GM21737 (cell line): Measurements from ENCODE around the gene CTNNA2.

ENCODE experiments used
- ATAC-seq: cut with Tn5 transposase; IDR thresholded peaks from one replicate; pipeline ENCODE4 v1.9.1; 2021; ENCODE audit warnings: mild to moderate bottlenecking, moderate library complexity; ENCODE audit not compliant: unreplicated experiment

Gene CTNNA2

DNA sequence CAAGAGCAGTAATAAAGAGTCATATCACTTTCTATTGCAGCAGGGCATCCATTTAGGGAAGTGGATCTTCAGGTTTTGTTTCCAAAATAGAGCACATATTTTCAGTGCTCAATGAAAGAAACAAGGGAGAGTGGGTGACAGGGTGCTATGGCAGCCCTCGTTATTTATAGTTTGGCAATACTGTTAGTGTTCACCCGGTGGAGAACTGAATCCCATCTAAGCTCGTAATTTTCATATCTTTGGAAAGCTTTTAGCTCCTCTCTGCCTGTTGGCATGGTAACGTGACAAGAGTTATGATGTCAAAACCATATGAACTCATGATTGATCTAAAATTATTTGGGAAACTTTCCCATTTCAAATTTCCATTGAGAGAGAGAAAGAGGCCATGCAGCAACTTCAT lies 459.8 kb downstream of the CTNNA2 start:
- no peak for ATAC-seq

DNA sequence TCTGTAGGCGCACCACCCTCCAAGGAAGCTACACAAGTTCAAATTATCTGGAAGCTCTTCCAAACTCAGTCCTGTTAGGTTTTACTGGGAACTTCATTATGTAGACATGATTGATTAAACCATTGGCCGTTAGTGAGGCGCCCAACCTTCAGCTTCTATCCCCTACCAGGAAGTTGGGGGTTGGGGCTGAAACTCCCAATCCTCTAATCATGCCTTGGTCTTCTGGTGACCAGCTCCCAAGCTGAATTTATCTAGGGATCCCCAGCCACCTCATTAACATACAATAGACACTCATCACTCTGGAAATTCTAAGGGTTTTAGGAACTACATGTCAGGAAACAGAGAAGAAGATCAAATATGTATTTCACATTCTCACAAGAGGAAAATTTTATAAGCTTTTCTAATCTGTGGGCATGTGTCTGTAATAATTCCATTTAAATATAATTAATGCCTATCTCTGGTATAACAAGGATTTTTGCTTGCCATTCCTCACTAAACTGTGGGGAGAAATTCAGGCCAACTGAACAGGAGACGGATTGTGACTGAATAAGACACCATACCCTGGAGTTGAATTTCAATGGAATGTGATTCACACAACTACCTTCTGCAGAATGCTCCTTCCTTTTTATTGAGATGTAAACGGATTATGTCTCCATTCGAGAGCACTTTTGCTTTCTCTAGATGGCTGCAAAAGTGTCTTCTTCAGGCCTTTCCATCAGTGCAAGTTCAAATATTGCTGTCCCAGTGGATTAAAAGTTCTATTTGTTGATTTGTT lies 463.1 kb downstream of the CTNNA2 start:
- no peak for ATAC-seq

DNA sequence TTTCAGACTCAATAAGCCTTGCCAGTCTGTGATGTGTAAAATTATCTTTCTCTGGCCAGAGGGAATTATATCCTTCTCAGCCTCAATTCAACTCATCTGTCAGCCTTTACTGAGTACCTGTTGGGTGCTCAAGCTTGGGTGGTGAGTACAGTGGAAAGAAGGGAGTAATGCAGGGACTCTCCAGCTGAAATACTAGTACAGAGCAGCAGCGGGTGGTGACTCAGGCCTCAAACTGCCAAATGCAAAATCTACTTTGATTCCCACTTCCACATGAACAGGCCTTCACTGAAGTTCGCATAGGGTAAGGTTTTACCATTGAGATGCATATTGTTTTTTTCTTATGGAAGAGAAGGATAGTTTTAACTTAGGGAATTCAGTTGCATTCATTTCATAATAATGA lies 464.9 kb downstream of the CTNNA2 start:
- no peak for ATAC-seq

DNA sequence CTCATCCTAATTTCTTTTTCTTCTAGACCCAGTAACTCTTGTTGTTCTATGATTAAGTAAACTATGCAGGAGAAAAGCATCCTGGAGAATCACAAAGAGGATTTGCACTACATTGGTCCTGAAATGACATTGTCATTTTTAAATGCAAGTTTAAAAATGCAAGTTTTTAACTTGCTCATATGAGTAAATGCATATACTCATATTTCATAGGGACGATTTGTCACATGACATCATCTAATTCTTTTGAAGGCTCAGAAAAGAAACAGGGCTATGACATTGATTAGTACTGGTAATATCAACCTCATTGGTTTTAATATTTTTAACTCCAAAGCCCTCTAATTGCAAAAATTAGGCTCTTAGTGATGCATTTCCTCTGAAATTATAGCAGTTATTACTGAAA lies 467.3 kb downstream of the CTNNA2 start:
- no peak for ATAC-seq

DNA sequence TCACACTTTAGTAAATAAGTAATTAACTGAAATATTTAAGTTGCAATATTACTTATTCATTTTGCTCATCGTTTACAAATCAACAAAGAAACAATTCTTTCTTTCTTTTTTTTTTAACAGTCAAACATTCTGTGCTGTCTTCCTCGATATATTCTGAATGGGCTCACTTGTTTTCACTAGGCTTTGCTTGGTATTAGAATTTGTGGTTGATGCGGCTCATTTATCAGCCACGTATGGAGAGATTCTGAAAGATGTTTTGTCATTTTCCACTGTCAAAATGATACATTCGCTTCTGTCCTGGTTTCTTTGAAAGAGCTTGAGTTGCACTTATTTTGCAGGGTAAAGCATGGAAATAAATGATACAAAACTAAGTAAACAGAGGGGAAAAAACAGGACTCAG lies 468.0 kb downstream of the CTNNA2 start:
- ATAC-seq, result no peak

DNA sequence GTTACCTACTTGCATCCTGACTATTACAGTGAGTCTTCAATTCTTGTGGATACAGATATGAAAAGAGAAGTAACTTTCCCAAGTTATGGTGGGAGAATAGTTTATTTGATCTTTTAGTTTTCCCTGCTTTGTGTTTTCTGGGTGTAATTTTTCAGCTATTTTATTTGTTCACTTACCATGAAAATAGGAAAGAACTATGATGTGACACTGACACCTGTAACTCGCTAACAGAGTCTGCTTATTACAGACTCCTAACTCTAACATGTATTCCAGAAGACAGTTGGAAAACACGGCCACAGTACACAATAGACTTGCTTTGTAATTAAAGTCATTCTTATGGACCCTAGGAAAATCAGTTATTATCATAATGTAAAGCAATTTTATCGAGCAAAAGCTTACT lies 468.5 kb downstream of the CTNNA2 start:
- no peak for ATAC-seq

DNA sequence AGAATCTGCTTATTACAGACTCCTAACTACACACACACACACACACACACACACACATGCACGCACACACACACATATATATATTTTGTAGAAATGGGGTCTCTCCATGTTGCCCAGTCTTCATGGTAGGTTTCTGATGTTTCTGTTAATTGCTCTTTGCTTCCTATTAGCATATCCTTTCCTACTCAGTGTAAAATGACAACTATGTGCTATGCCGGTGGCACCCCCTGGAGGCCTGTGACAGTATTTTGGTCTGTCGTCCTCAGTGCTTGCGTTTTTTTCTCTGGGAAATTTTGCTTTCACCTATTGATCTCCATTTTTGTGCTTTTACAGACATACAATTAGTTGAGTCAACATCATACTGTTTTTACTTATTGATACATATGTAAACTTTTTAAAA lies 469.6 kb downstream of the CTNNA2 start:
- ATAC-seq, result no peak

DNA sequence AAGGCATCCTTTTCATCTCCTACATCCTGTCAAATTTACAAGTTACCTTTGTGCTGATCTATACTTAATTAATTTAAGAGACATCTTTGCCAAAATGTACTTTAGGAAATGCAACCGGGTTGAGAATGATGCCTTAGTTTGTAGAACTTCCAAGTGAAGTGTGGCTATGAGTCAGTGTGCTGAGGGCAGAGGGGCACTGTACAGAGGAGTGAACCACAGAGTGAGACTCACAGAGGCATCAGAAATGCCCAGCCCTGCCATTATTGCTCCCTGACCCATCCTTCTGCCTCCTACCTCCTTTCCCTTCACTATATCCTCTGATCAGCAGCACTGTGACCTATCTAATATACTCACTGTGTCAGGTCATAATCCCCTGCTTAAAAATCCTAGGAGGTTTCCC lies 471.6 kb downstream of the CTNNA2 start:
- ATAC-seq, result no peak

DNA sequence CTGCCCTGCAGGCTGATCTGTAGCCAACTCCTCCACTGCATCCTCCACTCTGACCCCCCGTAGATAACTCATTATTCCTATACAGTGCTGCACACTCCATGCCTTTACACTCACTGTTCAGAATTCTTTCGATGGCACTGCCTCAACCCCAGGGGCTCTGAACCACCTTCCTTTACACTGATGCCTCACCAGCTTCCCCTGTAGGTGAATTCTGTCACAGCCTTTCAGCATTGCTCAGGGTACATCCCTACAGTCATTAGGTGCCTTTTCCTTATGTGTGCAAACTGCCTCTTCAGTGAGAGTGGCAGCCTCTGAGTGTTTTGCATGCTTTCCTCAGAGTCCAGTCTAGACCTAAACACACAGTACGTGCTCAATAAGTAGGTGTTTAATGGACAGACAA lies 472.3 kb downstream of the CTNNA2 start:
- ATAC-seq, result no peak

DNA sequence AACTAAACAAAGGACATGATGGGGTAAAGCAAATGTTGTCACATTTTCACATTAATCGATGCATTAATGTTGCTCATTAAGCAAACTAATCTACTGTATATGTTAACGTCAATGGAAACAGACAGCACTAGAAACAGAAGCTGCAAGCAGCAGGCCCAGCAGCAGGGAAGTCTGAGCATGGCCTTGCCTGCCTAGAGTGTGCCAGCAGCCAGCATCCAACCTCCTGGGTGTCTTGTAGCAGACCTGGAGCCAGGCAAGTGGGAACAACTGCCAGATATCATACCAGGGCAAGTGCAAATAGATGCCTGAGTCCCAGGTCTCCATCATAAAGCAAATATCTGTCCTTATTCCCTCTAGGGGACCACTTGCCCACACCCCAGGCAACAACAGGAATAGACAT lies 472.7 kb downstream of the CTNNA2 start:
- no peak for ATAC-seq

DNA sequence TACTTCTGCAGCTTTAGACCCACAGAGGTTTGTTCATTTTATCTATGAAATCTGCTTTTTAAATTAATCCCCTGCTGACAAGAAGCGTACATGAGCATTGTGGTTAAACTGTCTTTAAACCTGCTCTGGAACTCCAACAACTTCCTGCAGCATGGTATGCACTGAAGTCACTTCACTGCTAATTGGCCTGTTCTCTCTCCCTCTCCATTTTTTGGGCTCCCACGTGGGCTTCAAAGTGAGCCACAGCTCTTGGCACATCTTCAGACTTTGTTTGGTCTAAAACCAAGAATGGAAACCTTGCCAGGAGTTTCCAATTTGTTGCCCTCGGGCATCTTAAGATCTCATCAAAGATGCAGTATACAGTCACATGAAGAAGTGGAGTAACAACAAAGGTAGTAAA lies 480.3 kb downstream of the CTNNA2 start:
- ATAC-seq, result no peak

DNA sequence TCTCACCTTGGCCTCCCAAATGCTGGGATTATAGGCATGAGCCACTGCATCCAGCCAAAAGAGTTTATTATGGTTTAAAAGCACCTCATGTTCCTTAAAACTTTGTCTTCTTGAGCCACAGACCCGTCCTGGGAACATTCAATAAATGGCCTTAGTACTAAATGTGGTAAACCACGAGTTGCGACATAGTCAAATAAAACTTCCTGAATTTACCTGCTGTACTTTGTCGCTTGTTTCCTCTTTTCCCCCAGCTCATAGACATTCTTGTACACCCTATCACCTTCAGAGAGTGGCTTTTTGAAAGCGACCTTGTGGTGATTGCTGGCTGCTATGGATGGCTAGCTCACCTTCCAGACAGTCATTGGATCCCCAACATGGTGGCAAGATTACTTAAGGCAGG lies 481.3 kb downstream of the CTNNA2 start:
- no peak for ATAC-seq

DNA sequence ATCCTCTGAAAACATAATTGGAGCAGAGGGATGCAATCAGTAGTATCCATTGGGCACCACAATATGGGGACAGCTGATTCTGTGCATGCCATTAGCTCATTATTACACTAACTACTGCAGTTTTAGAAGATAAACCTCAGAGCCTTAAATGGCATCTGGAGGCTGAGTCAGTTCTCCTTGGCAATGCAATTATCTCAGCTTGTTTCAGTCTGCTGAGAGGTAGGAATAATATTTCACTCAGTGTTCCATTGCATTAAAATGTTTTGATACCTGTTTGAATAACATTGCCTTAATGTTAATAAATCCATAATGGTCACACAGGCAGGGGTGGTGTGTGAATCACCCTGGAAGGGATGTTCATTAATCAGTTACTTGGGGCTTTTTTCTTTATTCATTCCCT lies 482.1 kb downstream of the CTNNA2 start:
- ATAC-seq, result no peak

DNA sequence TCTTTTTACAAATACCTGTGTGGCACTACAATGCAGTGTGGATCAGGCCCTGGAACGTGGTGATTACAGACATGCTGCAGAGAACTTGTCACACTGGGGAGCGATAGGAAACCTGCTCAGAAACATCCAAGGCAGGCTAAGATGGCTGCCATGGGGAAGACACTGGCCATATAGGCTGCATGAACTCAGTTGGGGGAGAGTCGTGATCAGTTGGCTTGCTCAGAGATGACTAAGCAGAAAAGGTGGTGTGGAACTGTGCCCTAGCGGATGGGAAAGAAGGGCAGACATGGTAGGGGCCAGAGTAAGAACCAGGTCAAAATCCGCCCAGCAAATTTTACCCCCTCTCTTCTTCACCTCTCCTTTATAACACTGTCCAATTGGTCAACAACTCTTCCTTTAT lies 483.9 kb downstream of the CTNNA2 start:
- no peak for ATAC-seq

DNA sequence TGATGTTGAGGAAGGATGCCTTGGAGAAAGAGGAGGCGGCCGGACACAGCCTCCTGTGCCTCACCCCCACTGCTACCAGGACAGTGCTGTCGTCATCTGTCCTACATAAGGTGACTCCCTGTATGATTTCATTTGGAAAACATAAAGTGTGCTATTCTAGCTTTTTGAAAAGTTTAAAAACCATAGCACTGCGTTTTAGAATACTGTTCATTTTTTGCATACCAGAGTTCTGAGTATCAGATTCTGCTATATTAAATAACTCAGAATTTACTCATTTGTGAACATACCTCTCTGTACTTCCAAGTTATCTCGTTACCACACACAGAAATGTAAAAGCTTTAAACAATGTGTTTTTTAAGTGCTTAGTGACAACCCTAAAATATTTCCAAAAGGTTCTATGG lies 488.9 kb downstream of the CTNNA2 start:
- no peak for ATAC-seq

DNA sequence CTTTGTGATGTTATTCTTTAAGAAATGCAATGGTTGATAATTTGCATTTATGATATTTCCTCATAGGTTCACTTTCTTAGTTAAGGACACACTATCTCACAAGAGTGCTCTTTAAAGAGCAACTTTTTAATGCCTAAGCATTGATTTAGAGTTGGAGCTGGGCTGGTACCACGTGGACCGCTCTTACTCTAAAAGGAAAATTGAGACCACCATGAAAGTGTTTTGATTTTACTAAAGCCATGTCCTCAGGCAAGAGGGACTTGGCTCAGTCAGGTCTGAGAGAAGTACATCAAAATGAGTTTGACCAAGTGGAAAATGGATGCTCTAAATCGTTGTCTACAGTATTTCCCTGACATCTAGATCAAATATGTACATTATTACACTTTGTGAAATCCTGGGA lies 489.3 kb downstream of the CTNNA2 start:
- ATAC-seq, result no peak

DNA sequence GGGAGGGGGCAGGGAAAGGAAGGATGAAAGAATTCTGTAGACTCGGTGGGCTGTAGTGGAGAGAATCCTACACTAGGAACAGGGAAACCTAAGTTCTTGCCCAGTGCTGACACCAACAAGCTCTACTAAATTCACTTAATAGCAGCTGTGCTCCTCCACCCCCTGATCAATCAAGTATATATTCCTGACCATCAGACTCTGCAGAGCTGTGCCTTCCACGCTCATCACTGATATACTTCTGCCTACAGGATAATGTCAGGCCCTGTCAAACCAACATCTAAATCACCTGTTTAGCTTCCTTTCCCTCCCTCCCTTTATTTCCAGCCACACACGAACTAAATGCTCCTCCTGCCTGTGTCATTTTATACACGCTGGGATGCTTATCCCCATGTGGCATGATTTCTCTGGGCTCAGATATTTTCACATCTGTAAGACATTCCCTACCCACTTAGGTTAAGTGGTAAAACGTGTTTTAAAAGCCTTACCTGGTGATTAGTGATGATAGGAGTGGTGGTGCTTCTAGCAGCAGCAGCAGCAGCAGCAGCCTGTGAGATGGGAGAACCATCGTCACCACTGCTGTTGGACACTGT lies 489.8 kb downstream of the CTNNA2 start:
- ATAC-seq, result no peak

DNA sequence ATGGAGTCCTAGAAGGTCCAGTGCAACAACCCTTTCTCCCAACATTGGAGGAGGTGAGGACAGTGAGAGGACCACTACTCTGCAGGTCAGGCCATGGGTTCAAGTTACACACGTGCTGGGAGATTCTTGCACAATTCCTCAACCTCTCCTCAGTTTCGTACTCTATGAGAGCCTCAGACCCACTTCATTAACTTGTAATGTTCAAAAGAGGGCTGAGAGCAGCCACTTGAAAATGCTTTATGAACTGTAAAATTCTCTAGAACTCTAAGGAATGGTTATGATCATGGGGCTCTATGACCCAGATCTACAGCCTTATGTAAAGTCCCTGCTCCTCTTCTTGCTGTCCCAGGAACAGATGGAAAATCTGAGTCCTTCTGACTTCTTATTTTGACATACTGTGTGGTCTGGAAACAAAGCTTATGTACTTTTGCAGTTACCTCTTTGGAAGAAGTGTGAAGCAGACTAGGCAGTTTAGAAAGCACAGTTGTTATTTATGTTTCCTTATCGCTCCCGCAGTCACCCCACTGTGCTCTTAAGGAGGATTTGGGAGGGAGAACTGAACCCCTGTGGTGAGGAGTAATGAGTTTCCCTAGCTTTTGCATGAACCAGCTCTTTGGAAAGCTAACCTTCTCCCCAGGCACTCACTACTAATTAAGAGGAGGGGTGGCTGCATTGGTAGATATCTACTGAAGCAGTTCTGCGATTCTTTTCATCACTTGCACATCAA lies 495.1 kb downstream of the CTNNA2 start:
- no peak for ATAC-seq

DNA sequence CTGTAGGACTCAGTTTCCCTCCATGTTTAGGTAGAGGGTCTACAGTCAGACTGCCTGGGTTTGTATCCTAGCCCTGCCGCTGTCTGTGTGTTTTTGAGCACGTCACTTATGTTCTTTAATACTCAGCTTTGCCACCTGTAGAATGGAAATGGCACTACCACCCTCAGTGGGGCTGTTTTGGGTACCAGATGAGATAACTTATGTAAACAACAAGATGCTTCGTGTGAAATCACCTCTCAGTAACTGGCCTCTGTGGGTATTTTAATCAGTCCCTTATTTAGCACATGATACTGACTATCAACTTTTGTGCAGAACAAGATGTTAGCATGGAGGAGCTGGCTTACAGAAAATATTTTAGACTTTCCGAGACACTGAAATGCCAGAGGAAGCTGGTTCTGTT lies 495.7 kb downstream of the CTNNA2 start:
- ATAC-seq, result no peak

DNA sequence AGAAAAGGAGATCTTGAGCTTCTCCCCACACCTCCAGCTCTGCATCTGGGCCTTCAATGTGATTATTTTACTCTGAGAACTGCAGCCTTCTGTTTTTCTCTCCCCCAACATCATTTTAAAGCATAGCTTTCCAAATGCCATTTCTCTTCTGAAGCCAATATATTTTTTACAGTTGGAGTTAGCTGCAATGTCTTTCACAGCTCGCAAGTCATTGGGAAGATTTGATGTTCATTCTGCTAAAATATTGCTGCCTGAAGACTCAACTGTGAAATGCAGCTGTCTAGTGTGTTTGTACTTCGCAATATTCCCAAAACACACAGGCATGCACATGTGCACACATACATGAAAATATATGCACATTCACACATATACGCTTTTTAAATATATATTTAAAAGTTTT lies 496.4 kb downstream of the CTNNA2 start:
- ATAC-seq, result no peak

DNA sequence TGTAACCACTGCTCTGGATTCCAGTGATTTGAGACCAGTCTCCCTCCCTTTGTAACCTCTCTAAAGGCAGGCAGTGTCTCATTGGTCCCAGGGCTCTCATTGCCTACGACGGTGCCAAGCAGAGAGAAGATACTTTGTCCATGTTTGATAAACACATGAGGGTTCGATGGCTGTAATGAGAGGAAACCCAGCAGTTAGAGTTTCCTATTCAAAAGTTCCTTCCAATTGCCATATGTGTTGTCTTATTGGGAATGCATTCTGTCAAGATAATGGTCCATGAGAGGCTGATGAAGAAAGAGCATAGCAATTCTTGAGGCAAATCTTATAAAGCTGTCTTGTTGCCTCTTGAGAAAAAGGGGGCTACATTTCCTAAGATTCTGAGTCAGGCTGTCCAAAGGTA lies 499.2 kb downstream of the CTNNA2 start:
- no peak for ATAC-seq

DNA sequence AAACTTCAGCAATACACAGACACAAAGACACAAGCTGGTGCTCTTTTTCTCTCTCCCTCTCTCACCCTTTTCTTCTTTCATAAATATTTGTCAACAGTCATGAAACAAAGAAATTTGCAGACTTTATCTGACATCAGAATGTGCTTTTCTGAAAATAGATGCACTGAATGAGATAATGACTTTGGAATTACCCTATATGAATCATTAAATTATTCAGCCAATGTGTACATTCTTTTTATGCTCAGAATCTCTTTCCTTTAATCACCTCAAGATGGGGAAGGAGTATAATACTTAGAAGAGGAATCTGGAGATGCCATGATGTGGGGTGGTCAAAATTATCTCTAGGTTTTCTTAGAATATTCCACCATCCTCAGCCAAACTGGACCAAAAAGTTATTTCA lies 501.8 kb downstream of the CTNNA2 start:
- no peak for ATAC-seq
